Measurements from ENCODE around the gene PHF19.

PHF19 gene

GRCh38 chr9:120876842-120877240 is at the start of gene PHF19:
Gene PHF19 (minus strand): TSS chr9:120877188. CDS start chr9:120874741, 2,447 bp downstream.
- DNase-seq = no peak

- no peak for DNase-seq
Measured at GRCh38 chr9:120926397-120926928, 49.5 kb upstream of the PHF19 start, which contains the start of gene TRAF1. Gene TRAF1 (minus strand): TSS chr9:120926796. CDS start chr9:120926075, 721 bp downstream.

- no peak for DNase-seq
Measured at GRCh38 chr9:120925535-120926396, 48.8 kb upstream of the PHF19 start.

GRCh38 chr9:120924698-120925534 is 47.9 kb upstream of the PHF19 start:
- DNase-seq = no peak

GRCh38 chr9:120923620-120924328 is 46.8 kb upstream of the PHF19 start:
- no peak for DNase-seq

GRCh38 chr9:120922404-120923195 is 45.6 kb upstream of the PHF19 start:
- no peak for DNase-seq

- DNase-seq = no peak
Measured at GRCh38 chr9:120921661-120922181, 44.7 kb upstream of the PHF19 start.

GRCh38 chr9:120920806-120921178 is 43.8 kb upstream of the PHF19 start:
- DNase-seq = no peak

- no peak for DNase-seq
Measured at GRCh38 chr9:120919843-120920805, 43.1 kb upstream of the PHF19 start.

GRCh38 chr9:120918931-120919842 is 42.2 kb upstream of the PHF19 start:
- DNase-seq = no peak

- no peak for DNase-seq
Measured at GRCh38 chr9:120917929-120918762, 41.2 kb upstream of the PHF19 start.

GRCh38 chr9:120916991-120917880 is 40.2 kb upstream of the PHF19 start:
- DNase-seq = no peak

- no peak for DNase-seq
Measured at GRCh38 chr9:120916588-120916987, 39.6 kb upstream of the PHF19 start.

- no peak for DNase-seq
Measured at GRCh38 chr9:120915854-120916470, 39.0 kb upstream of the PHF19 start.

- DNase-seq = no peak
Measured at GRCh38 chr9:120914953-120915352, 38.0 kb upstream of the PHF19 start.

- no peak for DNase-seq
Measured at GRCh38 chr9:120914396-120914795, 37.4 kb upstream of the PHF19 start.

Measured in NCI-H1930 (cell line).